SH-SY5Y (cell line): ENCODE measurements around the gene LARP6.

ENCODE experiments used
- GATA2 ChIP-seq: IDR thresholded peaks from 2 replicates; pipeline ENCODE4 v1.6.1; 2011; ENCODE audit warnings: mild to moderate bottlenecking, low read depth, low read length
- GATA3 ChIP-seq: IDR thresholded peaks from 2 replicates; pipeline ENCODE4 v1.6.1; 2011; ENCODE audit warnings: low read depth, mild to moderate bottlenecking, low read length, moderate library complexity

Gene LARP6

GRCh38 chr15:70825841-70826240 lies 28.1 kb downstream of the LARP6 start:
- TF ChIP-seq GATA3 (no peak), GATA2 (no peak)

- TF ChIP-seq GATA2 = no peak
- TF ChIP-seq GATA3 = no peak
Observed at GRCh38 chr15:70823196-70823595, 30.8 kb downstream of the LARP6 start.

GRCh38 chr15:70820214-70820613 lies 33.7 kb downstream of the LARP6 start:
- no peak for TF ChIP-seq GATA2
- no peak for TF ChIP-seq GATA3

GRCh38 chr15:70818580-70818979 lies 35.4 kb downstream of the LARP6 start:
- TF ChIP-seq GATA3 (no peak), GATA2 (no peak)

GRCh38 chr15:70817266-70817665 lies 36.7 kb downstream of the LARP6 start:
- no peak for TF ChIP-seq GATA2
- TF ChIP-seq GATA3 = no peak

- TF ChIP-seq GATA3 (no peak), GATA2 (no peak)
Observed at GRCh38 chr15:70815604-70816003, 38.4 kb downstream of the LARP6 start.

GRCh38 chr15:70812827-70813364 lies 41.1 kb downstream of the LARP6 start:
- TF ChIP-seq GATA2 = no peak
- no peak for TF ChIP-seq GATA3

- TF ChIP-seq GATA3 (no peak), GATA2 (no peak)
Observed at GRCh38 chr15:70810916-70811578, 42.9 kb downstream of the LARP6 start.

GRCh38 chr15:70806992-70807712 lies 46.8 kb downstream of the LARP6 start:
- TF ChIP-seq GATA3 (no peak), GATA2 (no peak)

GRCh38 chr15:70802629-70803028 lies 51.3 kb downstream of the LARP6 start:
- no peak for TF ChIP-seq GATA3
- no peak for TF ChIP-seq GATA2

- TF ChIP-seq GATA2 (no peak), GATA3 (no peak)
Observed at GRCh38 chr15:70801109-70801508, 52.8 kb downstream of the LARP6 start.

- TF ChIP-seq GATA3 = no peak
- no peak for TF ChIP-seq GATA2
Observed at GRCh38 chr15:70799667-70800450, 54.1 kb downstream of the LARP6 start.

GRCh38 chr15:70797464-70797863 lies 56.5 kb downstream of the LARP6 start:
- TF ChIP-seq GATA3 (no peak), GATA2 (no peak)
